ENCODE data around the gene DPPA2.
"Not testable (repeated sequence)": the region's sequence is repeated elsewhere in the genome, so short reads cannot be mapped to it uniquely, and the experiment has no call there.

The DPPA2 gene, protein sequence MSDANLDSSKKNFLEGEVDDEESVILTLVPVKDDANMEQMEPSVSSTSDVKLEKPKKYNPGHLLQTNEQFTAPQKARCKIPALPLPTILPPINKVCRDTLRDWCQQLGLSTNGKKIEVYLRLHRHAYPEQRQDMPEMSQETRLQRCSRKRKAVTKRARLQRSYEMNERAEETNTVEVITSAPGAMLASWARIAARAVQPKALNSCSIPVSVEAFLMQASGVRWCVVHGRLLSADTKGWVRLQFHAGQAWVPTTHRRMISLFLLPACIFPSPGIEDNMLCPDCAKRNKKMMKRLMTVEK

DNA sequence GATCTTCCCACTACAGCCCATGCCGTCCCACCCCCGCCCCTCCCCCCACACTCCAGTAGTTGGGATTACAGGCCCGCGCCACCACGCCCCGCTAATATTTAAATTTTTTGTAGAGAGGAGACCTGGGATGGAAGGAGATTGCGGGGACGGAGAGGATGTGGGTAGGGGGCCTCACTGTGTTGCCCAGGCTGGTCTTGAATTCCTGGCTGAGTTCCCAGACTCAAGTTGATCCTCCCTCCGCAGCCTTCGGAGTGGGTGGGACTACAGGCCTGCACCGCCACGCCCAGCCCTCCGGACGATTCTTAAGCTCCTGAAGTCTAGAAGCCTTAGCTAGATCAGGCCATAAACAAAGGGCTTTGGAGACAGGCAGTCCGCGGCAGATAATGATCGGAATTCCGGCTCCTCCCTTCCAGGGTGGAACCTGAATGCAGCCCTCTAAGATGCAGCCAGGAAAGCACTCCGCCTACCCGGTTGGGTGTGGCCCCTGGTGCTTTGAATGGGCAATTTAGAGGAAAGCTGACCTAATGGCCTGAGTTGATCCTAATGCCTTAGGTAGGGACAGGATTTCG lies at the start of gene DPPA2:
TSS of gene DPPA2 (minus strand) at position 356 of the 569 bp plus-strand sequence. CDS start 1,975 bp downstream, outside the sequence.
- no peak for DNase-seq

DNA sequence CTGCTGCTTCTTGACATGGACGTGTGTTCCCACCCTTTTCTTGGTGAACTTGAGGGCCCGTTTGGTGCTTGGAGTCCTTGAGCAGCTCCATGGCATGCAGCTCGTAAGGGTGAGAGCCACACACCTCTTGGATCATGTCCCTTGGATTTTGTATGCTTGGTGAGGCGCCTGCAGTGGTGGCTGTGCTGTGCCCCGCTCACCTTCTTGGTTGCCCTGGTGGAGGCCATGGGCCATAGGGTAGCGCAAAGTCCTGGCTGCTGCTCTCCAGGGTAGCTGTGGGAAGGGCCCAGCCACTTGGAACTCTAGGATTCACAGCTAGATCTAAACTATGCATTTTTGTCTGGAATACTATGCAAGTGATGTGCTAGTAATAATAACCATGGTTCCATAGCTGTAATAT lies 47.8 kb upstream of the DPPA2 start:
- no peak for DNase-seq

DNA sequence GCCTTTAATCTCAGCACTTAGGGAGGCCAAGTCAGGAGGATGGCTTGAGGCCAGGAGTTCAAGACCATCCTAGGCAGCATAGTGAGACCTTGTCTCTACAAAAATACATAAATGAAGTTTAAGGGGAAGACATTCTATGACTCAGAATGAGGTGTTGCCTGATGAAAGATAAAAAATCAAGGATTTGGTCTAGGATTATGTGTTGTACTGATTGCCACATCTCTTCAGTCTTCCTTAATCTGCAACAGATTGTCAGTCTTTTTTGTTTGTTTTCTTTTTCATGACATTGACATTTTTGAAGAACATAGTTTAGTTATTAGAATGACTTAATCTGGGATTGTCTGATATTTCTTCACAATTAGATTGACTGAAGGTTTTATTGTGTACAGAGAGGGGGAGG lies 47.3 kb upstream of the DPPA2 start:
- DNase-seq: no peak

DNA sequence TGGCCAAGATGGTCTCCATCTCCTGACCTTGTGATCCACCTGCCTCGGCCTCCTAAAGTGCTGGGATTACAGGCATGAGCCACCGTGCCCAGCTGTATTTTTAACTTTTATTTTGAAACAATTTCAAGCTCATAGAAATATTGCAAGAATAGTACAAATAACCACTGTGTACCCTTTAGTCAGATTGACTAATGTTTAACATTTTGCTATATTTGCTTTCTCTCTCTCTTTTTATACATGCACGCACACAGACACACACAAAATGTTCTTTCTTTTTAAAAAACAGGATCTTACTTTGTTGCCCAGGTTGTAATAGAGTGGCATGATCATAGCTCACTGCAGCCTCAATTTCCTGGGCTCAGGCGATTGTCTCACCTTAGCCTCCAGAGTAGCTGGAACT lies 46.5 kb upstream of the DPPA2 start:
- no peak for DNase-seq

DNA sequence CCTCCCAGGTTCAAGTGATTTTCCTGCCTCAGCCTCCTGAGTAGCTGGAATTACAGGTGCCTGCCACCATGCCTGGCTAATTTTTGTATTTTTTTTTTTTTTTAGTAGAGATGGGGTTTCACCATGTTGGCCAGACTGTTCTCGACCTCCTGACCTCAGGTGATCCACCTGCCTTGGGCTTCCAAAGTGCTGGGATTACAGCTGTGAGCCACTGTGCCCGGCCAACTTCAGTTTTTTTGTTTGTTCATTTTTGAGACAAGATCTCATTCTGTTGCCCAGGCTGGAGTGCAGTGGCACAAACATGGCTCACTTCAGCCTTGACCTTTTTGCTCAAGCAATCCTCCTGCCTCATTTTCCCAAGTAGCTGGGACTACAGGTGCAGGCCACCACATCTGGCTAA lies 42.5 kb upstream of the DPPA2 start:
- DNase-seq: not testable (repeated sequence)

DNA sequence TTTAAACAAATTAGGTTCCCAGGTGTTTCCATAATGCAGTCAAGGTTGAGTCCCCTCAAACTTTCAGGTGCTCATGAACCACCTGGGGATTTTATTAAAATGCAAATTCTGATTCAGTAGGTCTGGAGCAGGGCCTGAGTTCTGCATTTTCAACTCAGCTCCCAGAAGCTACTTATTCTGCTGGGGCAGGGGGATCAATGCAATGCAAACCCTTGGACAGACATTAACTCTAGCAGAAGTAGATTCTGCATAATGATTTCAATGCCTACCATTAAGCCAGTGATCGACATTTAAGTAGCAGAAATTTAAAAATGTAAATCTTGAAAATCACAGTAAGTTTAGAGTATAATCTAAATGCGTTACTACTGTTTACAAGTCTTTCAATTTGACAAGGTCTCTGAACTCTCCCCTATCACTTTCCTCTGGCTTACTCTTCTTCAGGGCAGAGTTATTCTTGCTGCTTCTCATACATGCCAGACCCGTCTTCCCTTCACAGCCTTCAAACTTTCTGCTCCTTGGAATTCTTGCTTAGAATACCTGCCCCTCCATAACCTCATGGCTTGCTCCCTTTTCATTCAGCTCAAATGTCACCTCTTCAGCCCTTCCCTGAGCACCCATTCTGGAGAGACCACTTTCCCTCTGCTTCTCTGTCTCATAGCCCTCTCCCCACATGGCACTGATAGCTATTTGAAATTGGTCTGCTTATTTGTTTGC lies 40.3 kb upstream of the DPPA2 start:
- DNase-seq: no peak

DNA sequence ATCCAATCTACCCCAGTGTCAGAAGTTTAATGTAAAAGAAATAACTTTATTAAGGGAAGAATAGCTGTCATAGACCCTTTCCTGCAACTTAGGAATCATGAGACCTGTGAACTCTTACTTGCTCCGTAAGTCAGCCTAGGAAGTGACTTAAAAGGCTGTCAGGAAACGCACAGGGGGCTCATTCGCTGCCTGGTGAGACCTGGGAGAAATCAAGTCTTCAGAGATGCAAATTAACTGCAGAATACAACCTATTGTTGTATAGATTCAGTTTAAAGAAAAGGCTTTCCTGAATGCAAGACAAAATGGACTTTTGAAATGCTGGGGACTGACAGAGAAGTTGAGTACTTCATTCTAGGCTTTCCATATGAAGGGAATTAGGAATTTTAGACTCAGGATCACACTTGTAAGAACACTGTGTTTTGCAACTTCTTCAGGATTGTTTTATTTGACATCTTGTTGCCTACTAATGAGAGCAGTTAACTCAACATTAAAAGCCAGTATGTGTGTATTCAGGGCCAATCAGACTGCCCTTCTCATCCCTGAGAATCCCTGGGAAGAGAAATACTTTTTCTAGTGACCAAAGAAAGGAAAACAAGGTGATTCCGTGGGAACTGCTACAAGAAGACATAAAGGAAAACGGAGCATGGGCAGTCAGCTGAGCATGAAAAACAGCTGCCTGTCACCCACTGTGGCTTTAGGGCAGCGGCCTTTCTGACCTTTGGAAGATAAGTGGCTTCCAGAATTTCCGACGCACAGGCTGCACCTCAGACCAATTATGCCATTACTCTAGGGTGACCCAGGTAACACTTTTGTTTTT lies 39.5 kb upstream of the DPPA2 start:
- no peak for DNase-seq

DNA sequence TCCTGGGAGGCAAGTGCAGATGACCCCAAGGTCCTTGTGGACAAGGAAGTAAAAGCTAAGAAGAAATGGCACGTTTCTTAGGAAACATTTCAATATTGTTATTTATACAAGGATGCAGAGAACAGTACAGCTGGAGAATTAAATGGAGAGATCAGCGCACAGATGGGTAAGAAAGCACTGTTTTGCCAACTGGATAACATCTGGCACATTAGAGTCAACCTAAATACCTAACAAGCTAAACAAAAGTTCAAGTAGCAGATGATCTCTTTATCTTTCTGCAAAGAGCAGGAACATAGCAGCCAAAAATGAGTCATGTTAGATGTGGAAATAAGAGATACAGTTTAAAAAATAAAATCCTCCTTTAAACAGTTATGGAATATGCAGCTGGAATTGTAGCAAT lies 36.7 kb upstream of the DPPA2 start:
- no peak for DNase-seq

DNA sequence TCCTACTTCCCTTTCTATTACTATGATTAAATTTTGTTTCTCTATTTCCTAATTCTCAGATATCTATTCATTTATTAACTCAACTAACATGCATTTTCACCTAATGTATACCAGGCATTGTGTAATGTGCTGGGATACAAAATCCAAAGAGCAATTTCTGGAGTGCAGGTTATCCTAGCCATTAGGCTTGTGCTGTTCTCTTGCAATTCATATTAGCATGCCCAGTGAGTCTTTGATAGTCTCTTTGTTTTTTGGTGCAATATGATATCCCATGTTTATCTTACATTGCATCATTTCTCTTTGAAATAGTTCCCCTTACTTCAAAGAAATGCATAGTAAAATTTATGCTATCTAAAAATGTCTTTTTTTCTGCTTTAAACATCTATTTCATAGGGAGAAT lies 34.9 kb upstream of the DPPA2 start:
- no peak for DNase-seq

DNA sequence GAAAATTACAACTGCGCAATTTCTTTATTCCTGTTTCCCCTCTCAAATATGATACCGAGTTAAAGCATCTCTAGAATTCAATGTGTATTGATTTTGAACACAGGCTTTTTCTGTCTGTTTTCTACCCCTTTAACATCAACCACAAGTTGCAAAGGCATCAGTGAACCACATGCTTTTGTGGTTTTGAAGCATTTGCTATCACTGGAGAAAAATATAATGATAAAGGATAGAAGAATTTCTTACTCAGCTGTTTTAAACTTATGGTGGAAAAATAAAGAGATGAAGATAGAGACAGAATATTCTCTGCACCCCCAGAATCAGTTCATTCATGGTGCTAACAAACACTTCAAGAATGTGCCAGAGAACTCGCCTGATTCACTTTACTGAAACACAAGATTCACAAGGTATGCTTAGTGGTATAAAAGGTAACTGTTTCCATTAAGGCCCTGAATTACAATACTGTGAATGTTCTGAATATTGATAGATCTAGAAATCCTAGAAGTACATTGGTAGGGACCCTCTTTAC lies 30.5 kb upstream of the DPPA2 start:
- no peak for DNase-seq

DNA sequence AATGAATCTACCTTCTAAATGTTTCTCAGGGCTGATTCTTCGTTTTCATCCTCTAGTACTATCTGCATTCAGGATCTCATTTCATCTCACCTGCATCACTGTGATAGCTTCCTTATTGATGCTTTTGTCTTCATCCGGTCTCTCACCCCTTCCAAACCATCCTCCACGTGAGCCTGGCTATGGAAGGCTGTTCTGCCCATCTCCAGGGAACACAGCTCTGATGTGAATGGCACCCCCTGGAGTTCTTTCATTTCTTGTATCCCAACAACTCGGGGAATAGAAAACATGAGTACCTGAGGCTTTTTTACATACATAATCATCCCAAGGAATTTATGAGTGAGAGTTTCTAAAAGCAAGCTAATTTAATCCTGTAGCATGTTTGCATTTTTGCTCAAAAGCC lies 29.8 kb upstream of the DPPA2 start:
- DNase-seq: no peak

DNA sequence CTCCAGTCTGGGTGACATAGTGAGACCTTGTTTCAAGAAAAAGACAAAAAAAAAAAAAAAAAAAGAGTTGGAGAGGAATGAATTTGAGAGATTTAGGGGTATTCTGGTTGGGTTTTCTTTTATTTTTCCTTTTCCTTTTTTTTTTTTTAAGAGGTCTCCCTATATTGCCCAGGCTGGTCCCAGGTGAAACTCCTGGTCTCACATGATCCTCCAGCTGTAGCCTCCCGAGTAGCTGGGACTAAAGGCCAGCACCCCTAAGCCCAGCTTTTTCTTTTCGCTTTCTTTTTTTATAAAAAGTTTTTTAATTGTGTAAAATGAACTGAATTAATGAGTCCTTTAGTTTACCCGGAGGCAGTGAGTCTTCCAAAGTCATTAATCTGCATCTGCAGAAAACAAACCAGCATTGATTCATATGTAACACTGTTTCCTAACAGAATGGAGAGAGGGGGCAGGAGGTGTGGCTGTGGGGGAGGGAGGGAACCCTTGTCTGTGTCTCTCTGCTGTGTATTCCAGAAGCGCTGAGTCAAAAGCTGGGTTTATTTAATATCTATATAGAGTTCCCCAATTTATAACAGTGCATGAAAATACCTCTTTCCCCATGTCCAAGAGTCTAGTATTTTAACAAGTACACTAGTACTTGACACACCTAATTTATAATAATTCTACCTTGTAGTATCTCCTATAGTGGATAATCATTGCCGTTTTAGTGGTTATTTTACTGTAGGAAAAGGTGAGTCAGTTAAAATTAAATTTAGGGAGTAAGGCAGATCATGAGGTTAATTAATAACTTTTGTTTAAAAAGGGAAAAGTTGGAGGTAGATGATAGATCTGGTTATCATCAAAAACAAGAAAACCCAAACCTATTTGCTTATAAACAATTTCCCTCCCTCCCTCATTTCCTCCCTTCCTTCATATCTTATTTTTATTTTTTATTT lies 23.7 kb upstream of the DPPA2 start:
- no peak for DNase-seq

DNA sequence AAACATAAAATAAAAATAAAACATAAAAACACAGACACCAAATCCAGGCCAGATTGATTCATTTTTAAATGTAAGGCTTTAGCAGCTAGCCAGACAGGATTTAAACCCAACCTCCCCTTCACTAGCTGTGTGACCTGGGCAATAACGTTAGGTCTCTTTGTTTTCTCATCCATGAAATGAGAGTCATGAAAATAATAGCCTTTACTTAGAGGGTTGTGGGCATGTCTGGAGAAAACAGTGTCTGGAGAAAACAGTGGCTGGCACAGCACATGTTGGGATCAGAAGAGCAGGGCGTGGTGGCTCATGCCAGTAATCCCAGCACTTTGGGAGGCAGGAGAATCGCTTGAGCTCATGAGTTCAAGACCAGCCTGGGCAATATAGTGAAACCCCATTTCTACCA lies 22.9 kb upstream of the DPPA2 start:
- no peak for DNase-seq

DNA sequence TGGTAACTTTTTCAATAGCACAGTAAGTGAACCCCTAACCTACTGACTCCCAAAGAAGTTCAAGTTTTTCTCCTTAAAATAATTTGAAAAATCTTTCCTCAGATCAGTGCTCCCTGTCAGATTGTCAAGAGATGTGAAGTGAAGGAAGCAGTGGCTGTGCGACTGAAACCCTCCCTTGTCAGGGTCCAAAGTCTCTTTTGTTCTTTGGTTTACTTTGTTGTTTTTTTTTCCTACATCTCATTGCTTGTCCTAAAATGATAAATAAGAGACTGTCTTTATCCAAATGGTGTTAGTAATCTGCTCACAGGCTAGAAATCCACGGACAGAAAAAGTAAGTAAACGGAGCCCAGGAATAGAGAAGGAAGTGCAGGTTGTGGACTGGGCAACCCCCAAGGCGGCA lies 22.0 kb upstream of the DPPA2 start:
- DNase-seq: no peak

DNA sequence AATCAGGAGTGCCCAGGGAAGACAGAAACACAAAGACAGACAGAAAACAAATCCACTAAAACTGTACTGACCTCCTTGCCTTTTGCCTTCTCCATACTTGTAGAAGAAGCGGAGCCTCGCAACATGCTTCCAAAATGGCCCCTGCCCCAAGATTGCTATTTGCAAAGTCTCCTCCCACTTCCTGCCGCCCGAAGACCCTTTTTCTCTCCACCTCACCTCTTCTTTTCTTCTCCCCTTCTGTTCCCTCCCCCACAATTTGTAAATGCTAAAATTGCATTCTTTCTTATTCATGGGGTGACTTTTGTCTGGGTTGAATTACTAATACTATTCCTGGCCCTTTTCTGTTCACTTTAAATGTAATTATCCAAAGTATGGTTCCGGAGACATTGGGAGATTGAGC lies 21.1 kb upstream of the DPPA2 start, which contains the start of gene DPPA4:
TSS of gene DPPA4 (minus strand) at position 154 of the 400 bp plus-strand sequence. CDS start at position 125, 29 bp downstream.
- no peak for DNase-seq

DNA sequence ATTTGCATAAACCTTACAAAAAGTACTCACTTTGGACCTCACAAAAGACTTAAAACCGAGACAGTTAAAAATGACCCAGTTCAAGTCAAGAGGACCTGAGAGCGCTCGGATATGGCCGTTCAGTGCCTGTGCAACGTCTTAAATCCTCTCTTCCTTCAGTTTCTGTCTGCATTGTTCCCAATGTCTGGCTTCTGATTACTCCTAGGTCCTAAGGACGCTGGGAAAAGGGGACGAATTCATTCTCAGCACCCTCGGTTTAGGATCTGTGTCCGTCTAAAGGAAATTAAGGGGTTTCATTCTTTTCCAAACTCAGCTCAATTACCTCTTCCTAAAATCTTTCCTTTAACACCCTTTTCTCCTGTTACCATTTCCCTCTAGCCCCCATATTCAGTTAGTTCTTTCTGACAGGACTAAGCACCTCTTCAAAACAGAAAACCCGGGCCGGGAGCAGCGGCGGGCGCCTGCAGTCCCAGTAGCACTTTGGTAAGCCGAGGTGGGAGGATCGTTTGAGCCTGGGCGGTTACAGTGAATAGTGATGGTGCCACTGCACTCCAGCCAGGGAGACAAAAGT lies 20.1 kb upstream of the DPPA2 start:
- DNase-seq: no peak

DNA sequence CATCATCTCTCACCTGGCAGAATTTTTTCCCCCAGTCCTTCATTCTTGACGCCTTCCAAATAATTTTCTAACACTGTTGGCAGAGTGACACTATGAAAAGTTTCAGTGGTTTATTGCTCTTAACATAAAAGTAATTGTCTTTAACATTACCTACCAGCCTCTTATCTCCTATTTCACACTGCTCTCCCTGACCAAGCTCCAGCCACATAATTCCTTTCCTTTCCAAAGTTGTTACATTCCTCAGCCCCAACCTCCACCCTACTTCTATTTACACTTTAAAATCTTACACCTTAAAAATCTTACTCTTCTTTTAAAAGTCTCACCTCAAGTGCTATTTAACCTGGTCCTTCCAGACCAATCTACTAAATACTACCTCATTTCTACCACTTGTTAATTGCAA lies 18.3 kb upstream of the DPPA2 start:
- DNase-seq: no peak

DNA sequence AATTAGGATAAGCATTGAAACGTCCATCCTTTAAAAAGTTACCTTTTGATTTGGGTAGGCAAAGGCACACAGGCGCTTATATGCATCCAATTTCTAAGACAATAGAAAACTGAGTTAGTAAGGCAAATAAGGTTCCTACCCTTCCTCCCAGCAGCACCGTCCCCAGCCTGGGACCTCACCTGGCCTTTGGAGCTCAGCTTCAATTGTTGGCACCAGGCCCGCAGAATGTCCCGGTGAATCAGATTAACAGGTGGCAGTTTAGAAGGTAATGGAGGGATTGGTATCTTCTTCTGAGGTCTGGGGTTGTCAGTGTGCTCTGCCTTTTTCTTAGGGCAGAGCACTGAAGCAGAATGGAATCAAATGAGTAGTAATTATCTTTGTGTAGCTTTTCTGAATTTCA lies 15.4 kb upstream of the DPPA2 start:
- DNase-seq: no peak

DNA sequence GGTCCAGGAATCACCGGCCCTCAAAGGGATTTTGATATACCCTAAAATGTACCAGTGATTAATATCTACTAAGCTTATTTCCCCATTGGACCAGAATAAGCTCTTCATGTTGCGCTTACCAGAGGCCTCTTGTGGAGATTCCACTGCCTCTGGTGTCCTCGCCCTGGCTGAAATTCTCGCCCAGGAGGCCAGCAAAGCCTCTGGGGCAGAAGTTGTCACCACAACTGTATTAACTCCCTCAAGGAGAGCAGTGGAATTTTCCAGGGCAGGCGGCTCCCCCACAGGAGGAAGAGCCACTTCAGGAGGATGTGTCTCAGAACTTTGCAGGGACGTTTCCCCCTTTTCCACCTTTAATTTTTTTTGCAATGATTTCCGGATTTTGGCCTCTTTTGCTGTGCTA lies 14.1 kb upstream of the DPPA2 start:
- no peak for DNase-seq

DNA sequence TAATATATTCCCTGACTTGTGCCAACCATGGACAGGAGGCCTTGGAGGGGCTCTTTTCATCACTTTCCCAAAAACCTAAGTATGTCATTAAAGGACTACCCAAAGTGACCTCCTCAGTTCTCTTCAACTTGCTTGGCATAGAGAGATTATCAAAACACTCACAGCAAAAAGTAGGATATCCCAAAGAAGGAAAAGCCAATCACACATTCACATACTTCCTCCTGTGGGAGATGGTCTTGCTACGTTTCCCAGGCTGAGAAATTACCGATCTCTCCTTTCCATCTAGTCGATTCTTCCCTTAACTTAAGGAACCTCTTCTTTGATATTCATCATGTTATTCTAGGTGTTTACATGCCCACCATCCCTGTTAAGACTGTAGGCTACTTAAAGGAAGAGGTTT lies 11.9 kb upstream of the DPPA2 start:
- DNase-seq: no peak

DNA sequence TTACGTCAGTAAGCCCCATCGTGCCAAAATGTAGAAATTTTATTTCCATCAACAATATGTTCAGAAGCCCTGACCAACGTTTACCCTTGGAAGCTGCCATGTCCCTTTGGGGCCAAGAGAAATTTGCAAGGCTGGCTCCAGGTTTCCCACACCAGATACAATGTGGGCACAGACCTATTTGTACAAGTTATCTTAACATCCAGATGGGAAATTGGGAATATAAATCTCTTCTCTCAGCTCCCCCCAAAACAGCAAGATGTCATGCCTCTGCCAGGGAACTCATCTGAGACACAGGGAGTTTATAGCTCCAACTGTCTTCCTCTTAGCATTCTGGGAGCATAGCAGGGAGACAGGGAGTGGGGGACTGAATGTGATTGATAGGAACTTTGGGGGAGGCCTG lies 9.3 kb upstream of the DPPA2 start:
- no peak for DNase-seq

DNA sequence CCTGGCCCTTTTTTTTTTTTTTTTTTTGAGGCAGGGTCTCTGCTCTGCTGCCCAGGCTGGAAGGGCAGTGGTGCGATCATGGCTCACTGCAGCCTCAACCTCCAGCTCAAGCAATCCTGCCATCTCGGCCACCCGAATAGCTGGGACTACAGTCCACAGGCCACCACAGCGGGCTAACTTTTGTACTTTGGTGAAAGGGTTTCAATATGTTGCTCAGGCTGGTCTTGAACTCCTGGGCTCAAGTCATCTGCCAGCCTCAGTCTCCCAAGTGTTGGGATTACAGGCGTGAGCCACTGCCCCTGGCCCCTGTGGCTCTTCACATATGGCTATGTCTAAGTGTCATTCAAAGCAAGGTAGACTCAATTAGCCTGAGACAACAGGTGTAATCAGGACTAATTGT lies 8.8 kb upstream of the DPPA2 start:
- DNase-seq: no peak

All from NCI-H2029 treated with DMSO at 0.1 percent for 48 hours (cell line).